Stomach (tissue), 9 donors: ENCODE data around the gene RPP25. TPM values are rescaled to one million over a fixed set of nuclear protein-coding genes. Genes with fewer than 3 reads are reported as not detected.
"Not testable (repeated sequence)": the region's sequence is repeated elsewhere in the genome, so short reads cannot be mapped to it uniquely, and the experiment has no call there.

ENCODE experiments used
- DNase-seq, 2 donors: peaks; one replicate each; pipeline versions ENCODE4 v3.0.0 to v3.0.0-alpha.2; 2013 to 2019
- H3K27ac ChIP-seq, 5 donors: fragments of 200-600 bp in 4 of 5; sonication (generic) in 4 of 5; one replicate each; pipeline ENCODE4 v1.5.1; 2013 to 2019; ENCODE audit warnings: mild to moderate bottlenecking in 1 of 5, moderate library complexity in 1 of 5
- H3K27me3 ChIP-seq, 3 donors: fragments of 200-600 bp; sonication (generic); one replicate each; pipeline ENCODE4 v1.5.1; 2017 to 2019; ENCODE audit warnings: mixed run types in 1 of 3
- H3K36me3 ChIP-seq, 4 donors: fragments of 200-600 bp; sonication (generic); 1 replicate in 3 of 4; 2 replicates in 1 of 4; pipeline ENCODE4 v1.5.1; 2016 to 2019
- H3K4me1 ChIP-seq, 4 donors: fragments of 200-600 bp; sonication (generic); one replicate each; pipeline ENCODE4 v1.5.1; 2016 to 2019
- H3K4me3 ChIP-seq, 4 donors: fragments of 200-600 bp; sonication (generic) in 3 of 4; one replicate each; pipeline ENCODE4 v1.5.1; 2016 to 2019; ENCODE audit warnings: mild to moderate bottlenecking in 1 of 4
- H3K9me3 ChIP-seq, 4 donors: fragments of 200-600 bp; sonication (generic); one replicate each; pipeline ENCODE4 v1.5.1; 2016 to 2019
- EP300 ChIP-seq: sonication (generic); formaldehyde crosslinking; IDR thresholded peaks from one replicate; pipeline ENCODE4 v1.6.1; 2017; ENCODE audit warnings: antibody characterized with exemption
- POLR2A ChIP-seq, 4 donors: fragments of 450-650 bp; IDR thresholded peaks; one replicate each; pipeline ENCODE4 v1.6.1; 2016; ENCODE audit warnings: antibody characterized with exemption in 4 of 4, control low read depth in 2 of 4, mild to moderate bottlenecking in 1 of 4, moderate library complexity in 1 of 4
- POLR2AphosphoS5 ChIP-seq, 3 donors: sonication (generic); formaldehyde crosslinking; IDR thresholded peaks; one replicate each; pipeline ENCODE4 v1.6.1; 2016; ENCODE audit warnings: antibody characterized with exemption in 3 of 3
- WGBS, 5 donors: extraction: QIAGEN DNeasy Blood & Tissue Kit in 3 of 5; methylation state at CpG; one replicate each; pipeline versions ENCODE4 v1.1.5 to v1.1.7; 2013 to 2018; 5-methylcytosine and 5-hydroxymethylcytosine counted together
- intact Hi-C: fragments of 100-400 bp; cut with DNase I; formaldehyde crosslinking; loops from one replicate; pipeline ENCODE4 v1.15.1; 2023; ENCODE audit warnings: low total_unique reads
- polyA plus RNA-seq, 3 donors: library from polyadenylated mRNA; stranded (reverse); fragments of 200-250 nt; gene quantifications; one replicate each; pipeline ENCODE4 v1.2.3, GENCODE V29; 2013
- total RNA-seq, 5 donors: library from RNA; depleted of rRNA; stranded (reverse); fragments of >200 nt; gene quantifications; one replicate each; pipeline versions ENCODE4 v1.1.0 to v1.2.3, GENCODE V29; 2014 to 2016
- TF ChIP-seq, protein P1 (sequence below), 7 experiments: fragments of 450-650 bp in 4 of 7; fragments of 200-600 bp in 3 of 7; sonication (generic) in 3 of 7; IDR thresholded peaks; one replicate each; pipeline ENCODE4 v1.5.1; 2016 to 2019; ENCODE audit warnings: antibody characterized with exemption in 7 of 7, control low read depth in 2 of 7, mild to moderate bottlenecking in 1 of 7
- donor health status: healthy with polysubstance abuse.
- donor health status: Bipolar disorder and iron deficiency.
- donor health status: healthy.

RPP25 gene
- total and polyA plus RNA-seq, 8 donors = 2.8 to 59.4 (median 9.0) TPM

DNA sequence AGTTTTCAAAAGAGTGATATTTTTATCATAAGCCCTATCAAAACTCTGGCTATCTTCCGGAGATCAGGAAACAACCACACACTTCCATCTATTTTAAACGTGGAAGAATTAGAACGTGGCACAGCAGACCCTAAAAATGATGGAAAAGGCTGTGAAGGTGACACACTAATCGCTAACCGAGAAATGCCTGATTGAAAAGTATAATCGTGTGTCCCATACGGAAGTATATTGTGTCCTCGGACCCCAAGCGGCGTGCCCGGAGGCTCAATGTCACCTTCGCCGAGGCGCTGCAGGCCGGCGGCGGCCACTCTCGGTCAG is 19.3 kb downstream of the RPP25 start:
- intact Hi-C loops = no loop called here
- peak overlapping the region; percentile 86 to 90 (median 87) for H3K4me3 ChIP-seq
- H3K36me3 ChIP-seq = no peaks in the 10 kb centered on the region
- H3K4me1 ChIP-seq = peaks cover 26 to 54% (median 44%) of the 10 kb centered on the region in 4 donors
- 0 to 1% (median 0%) methylated on average over 12 to 18 of the region's 18 CpGs for whole genome bisulfite sequencing, 5 donors
- H3K27ac ChIP-seq = peak overlapping the region; percentile 93 to 99 (median 97)
- H3K27me3 ChIP-seq = no peaks in the 10 kb centered on the region
- TF ChIP-seq POLR2A (IDR thresholded peaks at IDR 0.05) (no peak), POLR2AphosphoS5 (IDR thresholded peaks at IDR 0.05) (no peak), EP300 (no peak)
- TF ChIP-seq, protein P1, sequence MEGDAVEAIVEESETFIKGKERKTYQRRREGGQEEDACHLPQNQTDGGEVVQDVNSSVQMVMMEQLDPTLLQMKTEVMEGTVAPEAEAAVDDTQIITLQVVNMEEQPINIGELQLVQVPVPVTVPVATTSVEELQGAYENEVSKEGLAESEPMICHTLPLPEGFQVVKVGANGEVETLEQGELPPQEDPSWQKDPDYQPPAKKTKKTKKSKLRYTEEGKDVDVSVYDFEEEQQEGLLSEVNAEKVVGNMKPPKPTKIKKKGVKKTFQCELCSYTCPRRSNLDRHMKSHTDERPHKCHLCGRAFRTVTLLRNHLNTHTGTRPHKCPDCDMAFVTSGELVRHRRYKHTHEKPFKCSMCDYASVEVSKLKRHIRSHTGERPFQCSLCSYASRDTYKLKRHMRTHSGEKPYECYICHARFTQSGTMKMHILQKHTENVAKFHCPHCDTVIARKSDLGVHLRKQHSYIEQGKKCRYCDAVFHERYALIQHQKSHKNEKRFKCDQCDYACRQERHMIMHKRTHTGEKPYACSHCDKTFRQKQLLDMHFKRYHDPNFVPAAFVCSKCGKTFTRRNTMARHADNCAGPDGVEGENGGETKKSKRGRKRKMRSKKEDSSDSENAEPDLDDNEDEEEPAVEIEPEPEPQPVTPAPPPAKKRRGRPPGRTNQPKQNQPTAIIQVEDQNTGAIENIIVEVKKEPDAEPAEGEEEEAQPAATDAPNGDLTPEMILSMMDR (IDR thresholded peaks at IDR 0.05) = no peak
- DNase-seq = no peak
- H3K9me3 ChIP-seq = no peaks in the 10 kb centered on the region

GRCh38 chr15:74935193-74935592 is 21.4 kb downstream of the RPP25 start:
- peak in 1 of 2 donors; percentile 24 for DNase-seq
- intact Hi-C loops, H3K27ac ChIP-seq, H3K27me3 ChIP-seq, H3K9me3 ChIP-seq: not testable (repeated sequence)
- Histone ChIP-seq H3K4me1 (peaks cover 26 to 60% (median 50%) of the 10 kb centered on the region in 4 donors), H3K4me3 (peak overlapping the region in 1 of 4 donors; percentile 6), H3K36me3 (peaks cover 3 to 18% (median 16%) of the 10 kb centered on the region in 4 donors)
- 70 to 91% (median 83%) methylated on average over 3 of the region's 3 CpGs for WGBS, 5 donors

- peak overlapping the region in 1 of 4 donors; percentile 1 for H3K4me3 ChIP-seq
- peaks cover 13 to 34% (median 32%) of the 10 kb centered on the region in 4 donors for H3K36me3 ChIP-seq
- no peak for TF ChIP-seq POLR2AphosphoS5 (IDR thresholded peaks at IDR 0.05)
- TF ChIP-seq POLR2A (IDR thresholded peaks at IDR 0.05) = no peak
- TF ChIP-seq EP300 = no peak
- TF ChIP-seq, protein P1 (IDR thresholded peaks at IDR 0.05) = no peak
- DNase-seq = no peak
- H3K9me3 ChIP-seq = no peaks in the 10 kb centered on the region
- 26 to 51% (median 39%) methylated on average over 2 of the region's 2 CpGs for WGBS, 5 donors
- peaks cover 26 to 58% (median 50%) of the 10 kb centered on the region in 4 donors for H3K4me1 ChIP-seq
- H3K27me3 ChIP-seq = no peaks in the 10 kb centered on the region
- intact Hi-C loops = no loop called here
- peak overlapping the region in 1 of 5 donors; percentile 31 for H3K27ac ChIP-seq
Measured at GRCh38 chr15:74933573-74933972, 23.0 kb downstream of the RPP25 start.

- H3K36me3 ChIP-seq = peaks cover 43 to 82% (median 80%) of the 10 kb centered on the region in 4 donors
Measured at GRCh38 chr15:74928771-74929198, 27.8 kb downstream of the RPP25 start.

GRCh38 chr15:74924525-74924924 is 32.0 kb downstream of the RPP25 start:
- no peak overlapping the region for H3K27ac ChIP-seq
- TF ChIP-seq POLR2A (IDR thresholded peaks at IDR 0.05) = no peak
- TF ChIP-seq POLR2AphosphoS5 (IDR thresholded peaks at IDR 0.05) = no peak
- no peak for TF ChIP-seq EP300
- TF ChIP-seq, protein P1 (IDR thresholded peaks at IDR 0.05) = no peak
- intact Hi-C loops = no loop called here
- H3K4me1 ChIP-seq = no peaks in the 10 kb centered on the region
- H3K4me3 ChIP-seq = no peak overlapping the region
- no peaks in the 10 kb centered on the region for H3K27me3 ChIP-seq
- no peaks in the 10 kb centered on the region for H3K9me3 ChIP-seq
- no peak for DNase-seq
- peaks cover 71 to 100% (median 100%) of the 10 kb centered on the region in 4 donors for H3K36me3 ChIP-seq
- WGBS, 5 donors = 89 to 96% (median 93%) methylated on average over 3 of the region's 3 CpGs

More at GRCh38 chr15:74928771-74929198, 27.8 kb downstream of the RPP25 start:
- Histone ChIP-seq H3K9me3 (no peaks in the 10 kb centered on the region), H3K4me3 (no peak overlapping the region), H3K27ac (no peak overlapping the region), H3K27me3 (no peaks in the 10 kb centered on the region), H3K4me1 (peaks cover 0 to 24% (median 15%) of the 10 kb centered on the region in 4 donors)
- intact Hi-C loops = no loop called here
- 91 to 96% (median 93%) methylated on average over 5 of the region's 5 CpGs for WGBS, 5 donors
- TF ChIP-seq POLR2AphosphoS5 (IDR thresholded peaks at IDR 0.05) (no peak), EP300 (no peak), POLR2A (IDR thresholded peaks at IDR 0.05) (no peak)
- TF ChIP-seq, protein P1 (IDR thresholded peaks at IDR 0.05) = no peak
- no peak for DNase-seq
